OCI-LY1 (cell line): ENCODE results near the gene SP2.

Experiments
- H2AFZ ChIP-seq: fragments of 200-600 bp; sonication (generic), shearing (Covaris generic); 2 replicates; pipeline ENCODE4 v1.6.0; 2014; ENCODE audit warnings: antibody characterized with exemption, mild to moderate bottlenecking, low read length
- H3F3A ChIP-seq: fragments of 200-600 bp; sonication (generic), shearing (Covaris generic); 2 replicates; pipeline ENCODE4 v1.6.0; 2014; ENCODE audit warnings: mild to moderate bottlenecking, antibody characterized with exemption, low read length, moderate library complexity; ENCODE audit not compliant: insufficient read depth
- H3K27ac ChIP-seq: fragments of 200-600 bp; sonication (generic); 2 replicates; pipeline ENCODE4 v1.5.1; 2014; ENCODE audit warnings: low read length, mixed run types, mild to moderate bottlenecking, low read depth; ENCODE audit not compliant: poor library complexity, severe bottlenecking
- H3K27me3 ChIP-seq: fragments of 200-600 bp; sonication (generic); 2 replicates; pipeline ENCODE4 v1.6.0; 2014; ENCODE audit warnings: antibody characterized with exemption, mild to moderate bottlenecking, low read length, moderate library complexity; ENCODE audit not compliant: insufficient read depth
- H3K36me3 ChIP-seq: fragments of 200-600 bp; sonication (generic); 2 replicates; pipeline ENCODE4 v1.6.1; 2014; ENCODE audit warnings: mild to moderate bottlenecking, antibody characterized with exemption, low read length, moderate library complexity, mixed read lengths; ENCODE audit not compliant: insufficient read depth
- H3K4me1 ChIP-seq: fragments of 200-600 bp; sonication (generic); 2 replicates; pipeline ENCODE4 v1.5.1; 2014; ENCODE audit warnings: mild to moderate bottlenecking, low read length, moderate library complexity; ENCODE audit not compliant: insufficient read depth, severe bottlenecking
- H3K4me2 ChIP-seq: fragments of 200-600 bp; sonication (generic), shearing (Covaris generic); 2 replicates; pipeline ENCODE4 v1.6.1; 2014; ENCODE audit warnings: low read length
- H3K4me3 ChIP-seq: fragments of 200-600 bp; sonication (generic); 2 replicates; pipeline ENCODE4 v1.5.1; 2014; ENCODE audit warnings: low read length, low read depth, mild to moderate bottlenecking, mixed read lengths; ENCODE audit not compliant: poor library complexity, severe bottlenecking
- H3K79me2 ChIP-seq: fragments of 200-600 bp; shearing (Covaris generic); 2 replicates; pipeline ENCODE4 v1.6.1; 2016; ENCODE audit warnings: mixed run types, low read length, mixed read lengths; ENCODE audit not compliant: insufficient read depth
- H3K9ac ChIP-seq: fragments of 200-600 bp; sonication (generic), shearing (Covaris generic); 2 replicates; pipeline ENCODE4 v1.6.1; 2014; ENCODE audit warnings: mild to moderate bottlenecking, low read length, mixed read lengths
- H3K9me2 ChIP-seq: fragments of 200-600 bp; sonication (generic), shearing (Covaris generic); 2 replicates; pipeline ENCODE4 v1.6.1; 2014; ENCODE audit warnings: low read depth, mild to moderate bottlenecking, low read length, mixed read lengths
- H3K9me3 ChIP-seq: fragments of 200-600 bp; shearing (Covaris generic); 2 replicates; pipeline ENCODE4 v1.6.1; 2014; ENCODE audit warnings: low read length, mixed read lengths
- H4K20me1 ChIP-seq: fragments of 200-600 bp; sonication (generic), shearing (Covaris generic); 2 replicates; pipeline ENCODE4 v1.6.0; 2016; ENCODE audit warnings: mild to moderate bottlenecking, low read length; ENCODE audit not compliant: insufficient read depth
- EZH2 ChIP-seq: fragments of 200-600 bp; sonication (generic), shearing (Covaris generic); IDR thresholded peaks from 2 replicates; pipeline ENCODE4 v1.8.0; 2017; ENCODE audit warnings: borderline replicate concordance, mixed run types, mild to moderate bottlenecking, antibody characterized with exemption, low read length, moderate library complexity, mixed read lengths
- TF ChIP-seq, protein P1 (sequence below): fragments of 200-600 bp; sonication (generic), shearing (Covaris generic); IDR thresholded peaks from 2 replicates; pipeline ENCODE4 v1.5.1; 2017; ENCODE audit warnings: mild to moderate bottlenecking, antibody characterized with exemption, low read length, moderate library complexity, mixed read lengths

The SP2 gene

DNA sequence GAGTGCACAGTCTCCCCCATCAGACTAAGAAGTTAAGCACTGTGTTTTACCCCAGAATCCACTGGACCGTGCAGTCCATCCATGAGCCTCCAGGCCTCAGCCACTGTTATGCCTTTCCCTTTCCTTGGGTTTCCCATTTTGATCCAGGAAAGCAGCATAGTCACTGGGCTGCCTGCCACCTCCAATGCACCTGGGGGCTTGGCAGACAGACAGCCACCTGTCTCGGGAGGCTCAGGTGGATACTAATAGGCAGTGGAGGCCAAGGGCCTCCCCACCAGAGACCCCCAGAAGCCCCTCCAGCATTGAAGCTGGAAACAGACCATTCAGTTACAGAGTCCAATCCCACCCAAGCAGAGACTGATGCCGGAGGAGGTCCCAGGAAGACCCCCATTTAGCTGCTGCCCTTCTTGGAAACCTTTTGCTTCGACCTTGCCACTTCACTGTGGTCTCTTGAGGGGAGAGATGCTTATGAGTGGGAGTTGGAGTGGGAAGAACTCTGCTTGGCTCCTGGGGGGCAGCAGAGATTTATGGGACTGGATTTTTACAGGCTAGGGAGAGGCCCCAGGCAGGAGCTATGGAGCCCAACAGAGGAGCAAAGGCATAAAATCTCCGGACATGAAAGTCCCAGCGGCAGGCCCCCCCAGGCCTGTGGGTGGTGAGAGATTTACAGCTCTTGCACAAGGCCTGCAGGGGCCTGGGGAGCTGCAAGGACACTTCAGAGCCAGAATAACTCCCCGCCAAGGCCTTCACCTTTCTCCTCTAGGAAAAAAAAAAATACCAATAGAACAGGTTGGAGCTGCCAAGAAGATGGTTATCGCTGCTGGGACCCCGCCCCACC, 12.2 kb upstream of the SP2 start:
- Histone ChIP-seq H4K20me1 (no peaks in the 10 kb centered on the region), H3K4me3 (no peak overlapping the region), H3K4me2 (no peak overlapping the region), H3F3A (no peaks in the 10 kb centered on the region), H3K4me1 (no peaks in the 10 kb centered on the region), H3K9me2 (no peaks in the 10 kb centered on the region), H3K36me3 (no peaks in the 10 kb centered on the region), H3K27ac (no peak overlapping the region), H3K79me2 (no peaks in the 10 kb centered on the region), H2AFZ (no peak overlapping the region), H3K9ac (no peak overlapping the region), H3K27me3 (no peaks in the 10 kb centered on the region; the same call in 1 of the 2 replicates), H3K9me3 (no peaks in the 10 kb centered on the region)
- TF ChIP-seq EZH2: no peak
- TF ChIP-seq, protein P1, sequence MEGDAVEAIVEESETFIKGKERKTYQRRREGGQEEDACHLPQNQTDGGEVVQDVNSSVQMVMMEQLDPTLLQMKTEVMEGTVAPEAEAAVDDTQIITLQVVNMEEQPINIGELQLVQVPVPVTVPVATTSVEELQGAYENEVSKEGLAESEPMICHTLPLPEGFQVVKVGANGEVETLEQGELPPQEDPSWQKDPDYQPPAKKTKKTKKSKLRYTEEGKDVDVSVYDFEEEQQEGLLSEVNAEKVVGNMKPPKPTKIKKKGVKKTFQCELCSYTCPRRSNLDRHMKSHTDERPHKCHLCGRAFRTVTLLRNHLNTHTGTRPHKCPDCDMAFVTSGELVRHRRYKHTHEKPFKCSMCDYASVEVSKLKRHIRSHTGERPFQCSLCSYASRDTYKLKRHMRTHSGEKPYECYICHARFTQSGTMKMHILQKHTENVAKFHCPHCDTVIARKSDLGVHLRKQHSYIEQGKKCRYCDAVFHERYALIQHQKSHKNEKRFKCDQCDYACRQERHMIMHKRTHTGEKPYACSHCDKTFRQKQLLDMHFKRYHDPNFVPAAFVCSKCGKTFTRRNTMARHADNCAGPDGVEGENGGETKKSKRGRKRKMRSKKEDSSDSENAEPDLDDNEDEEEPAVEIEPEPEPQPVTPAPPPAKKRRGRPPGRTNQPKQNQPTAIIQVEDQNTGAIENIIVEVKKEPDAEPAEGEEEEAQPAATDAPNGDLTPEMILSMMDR: no peak

GRCh38 chr17:47884427-47884740, 11.7 kb upstream of the SP2 start:
- H2AFZ ChIP-seq: no peak overlapping the region

GRCh38 chr17:47884905-47885730, 10.9 kb upstream of the SP2 start:
- Histone ChIP-seq H3K4me2 (no peak overlapping the region), H3K9ac (no peak overlapping the region), H2AFZ (no peak overlapping the region), H4K20me1 (no peaks in the 10 kb centered on the region), H3K36me3 (no peaks in the 10 kb centered on the region), H3K27ac (no peak overlapping the region), H3K9me2 (no peaks in the 10 kb centered on the region), H3K9me3 (no peaks in the 10 kb centered on the region), H3K27me3 (no peaks in the 10 kb centered on the region; the same call in 1 of the 2 replicates), H3F3A (no peaks in the 10 kb centered on the region), H3K4me3 (no peak overlapping the region), H3K4me1 (no peaks in the 10 kb centered on the region), H3K79me2 (no peaks in the 10 kb centered on the region)
- TF ChIP-seq EZH2: no peak
- TF ChIP-seq, protein P1: no peak

More at GRCh38 chr17:47884427-47884740, 11.7 kb upstream of the SP2 start:
- H4K20me1 ChIP-seq: no peaks in the 10 kb centered on the region
- no peaks in the 10 kb centered on the region for H3F3A ChIP-seq
- no peaks in the 10 kb centered on the region for H3K36me3 ChIP-seq
- H3K27ac ChIP-seq: no peak overlapping the region
- H3K4me2 ChIP-seq: no peak overlapping the region
- H3K4me1 ChIP-seq: no peaks in the 10 kb centered on the region
- H3K27me3 ChIP-seq: no peaks in the 10 kb centered on the region; the same call in 1 of the 2 replicates
- H3K79me2 ChIP-seq: no peaks in the 10 kb centered on the region
- no peak overlapping the region for H3K9ac ChIP-seq
- no peaks in the 10 kb centered on the region for H3K9me2 ChIP-seq
- H3K9me3 ChIP-seq: no peaks in the 10 kb centered on the region
- no peak for TF ChIP-seq EZH2
- TF ChIP-seq, protein P1: no peak
- no peak overlapping the region for H3K4me3 ChIP-seq
